ENCODE data around the gene SPECC1. TPM values are rescaled to one million over a fixed set of nuclear protein-coding genes. Genes with fewer than 3 reads are reported as not detected.
"Not testable (repeated sequence)": the region's sequence is repeated elsewhere in the genome, so short reads cannot be mapped to it uniquely, and the experiment has no call there.

The SPECC1 gene
- total RNA-seq, 4 donors from 2014 or later: 72.1 to 133 (median 83.7) TPM

GRCh38 chr17:20189302-20189701 lies 180.1 kb downstream of the SPECC1 start:
- peaks cover 0 to 42% (median 2%) of the 10 kb centered on the region in 4 donors for H3K4me1 ChIP-seq
- no peaks in the 10 kb centered on the region for H3K27me3 ChIP-seq
- TF ChIP-seq POLR2A (IDR thresholded peaks at IDR 0.05) (no peak), CTCF (IDR thresholded peaks at IDR 0.05) (no peak)
- peak overlapping the region in 3 of 4 donors; percentile 39 to 61 (median 57) for H3K27ac ChIP-seq
- no peak for DNase-seq
- no peaks in the 10 kb centered on the region for H3K9me3 ChIP-seq
- H3K36me3 ChIP-seq: no peaks in the 10 kb centered on the region
- H3K4me3 ChIP-seq: no peak overlapping the region

GRCh38 chr17:20189979-20190378 lies 180.8 kb downstream of the SPECC1 start:
- H3K4me1 ChIP-seq: peaks cover 0 to 42% (median 2%) of the 10 kb centered on the region in 4 donors
- H3K27ac ChIP-seq: peak overlapping the region in 3 of 4 donors; percentile 43 to 61 (median 57)

GRCh38 chr17:20190605-20191004 lies 181.4 kb downstream of the SPECC1 start:
- Histone ChIP-seq H3K27ac (peak overlapping the region in 3 of 4 donors; percentile 43 to 61 (median 57)), H3K4me3 (no peak overlapping the region), H3K4me1 (peaks cover 0 to 42% (median 2%) of the 10 kb centered on the region in 4 donors), H3K36me3 (no peaks in the 10 kb centered on the region), H3K9me3 (no peaks in the 10 kb centered on the region), H3K27me3 (no peaks in the 10 kb centered on the region)
- no peak for TF ChIP-seq CTCF (IDR thresholded peaks at IDR 0.05)
- DNase-seq: no peak

More at GRCh38 chr17:20189979-20190378, 180.8 kb downstream of the SPECC1 start:
- Histone ChIP-seq H3K9me3 (no peaks in the 10 kb centered on the region), H3K4me3 (no peak overlapping the region), H3K27me3 (no peaks in the 10 kb centered on the region), H3K36me3 (no peaks in the 10 kb centered on the region)
- no peak for TF ChIP-seq POLR2A (IDR thresholded peaks at IDR 0.05)
- TF ChIP-seq CTCF (IDR thresholded peaks at IDR 0.05): no peak
- no peak for DNase-seq

GRCh38 chr17:20191056-20191455 lies 181.9 kb downstream of the SPECC1 start:
- Histone ChIP-seq H3K27me3 (no peaks in the 10 kb centered on the region), H3K9me3 (no peaks in the 10 kb centered on the region), H3K36me3 (no peaks in the 10 kb centered on the region), H3K4me1 (peaks cover 0 to 42% (median 2%) of the 10 kb centered on the region in 4 donors), H3K27ac (peak overlapping the region in 2 of 4 donors; percentile 43 to 61), H3K4me3 (no peak overlapping the region)
- no peak for TF ChIP-seq POLR2A (IDR thresholded peaks at IDR 0.05)
- TF ChIP-seq CTCF (IDR thresholded peaks at IDR 0.05): no peak
- no peak for DNase-seq

- not testable (repeated sequence) for H3K36me3 ChIP-seq
- peaks cover 0 to 17% (median 0%) of the 10 kb centered on the region in 4 donors for H3K4me1 ChIP-seq
These were observed 187.1 kb downstream of the SPECC1 start for GRCh38 chr17:20196286-20196685.

GRCh38 chr17:20197272-20197926 lies 188.2 kb downstream of the SPECC1 start:
- no peak overlapping the region for H3K4me3 ChIP-seq

More at GRCh38 chr17:20196286-20196685, 187.1 kb downstream of the SPECC1 start:
- H3K27ac ChIP-seq, H3K4me3 ChIP-seq, H3K9me3 ChIP-seq, H3K27me3 ChIP-seq, DNase-seq: not testable (repeated sequence)

More at GRCh38 chr17:20197272-20197926, 188.2 kb downstream of the SPECC1 start:
- TF ChIP-seq POLR2A (IDR thresholded peaks at IDR 0.05): no peak
- no peak for DNase-seq
- Histone ChIP-seq H3K27me3 (no peaks in the 10 kb centered on the region), H3K4me1 (peaks cover 0 to 16% (median 0%) of the 10 kb centered on the region in 4 donors), H3K9me3 (no peaks in the 10 kb centered on the region), H3K27ac (no peak overlapping the region), H3K36me3 (no peaks in the 10 kb centered on the region)
